GM12878 (cell line): Measurements from ENCODE around the gene THSD4. TPM values are rescaled to one million over a fixed set of nuclear protein-coding genes. Genes with fewer than 3 reads are reported as not detected.

Experiments
- CHD1 ChIP-seq: IDR thresholded peaks from 2 replicates; pipeline ENCODE4 v1.6.1; 2012; ENCODE audit warnings: low read depth, low read length, improper control_type of control experiment
- FOXK2 ChIP-seq: fragments of 450-650 bp; IDR thresholded peaks from 2 replicates; pipeline ENCODE4 v1.6.1; 2017; ENCODE audit warnings: mild to moderate bottlenecking, moderate library complexity
- KDM1A ChIP-seq: fragments of 200-600 bp; sonication (generic); IDR thresholded peaks from 2 replicates; pipeline ENCODE4 v1.6.1; 2016; ENCODE audit warnings: borderline replicate concordance
- MTA3 ChIP-seq: IDR thresholded peaks from 2 replicates; pipeline ENCODE4 v1.6.1; 2012; ENCODE audit warnings: low read length, inconsistent platforms, borderline replicate concordance
- POU2F2 ChIP-seq: IDR thresholded peaks from 3 replicates; pipeline ENCODE4 v1.6.1; 2011; ENCODE audit warnings: low read depth, mild to moderate bottlenecking, low read length, borderline replicate concordance
- SMARCA5 ChIP-seq: fragments of 450-650 bp; IDR thresholded peaks from 2 replicates; pipeline ENCODE4 v1.6.1; 2017; ENCODE audit warnings: mild to moderate bottlenecking
- SMC3 ChIP-seq: IDR thresholded peaks from 2 replicates; pipeline ENCODE4 v1.6.1; 2011; ENCODE audit warnings: low read length, improper control_type of control experiment, borderline replicate concordance
- TAF1 ChIP-seq: IDR thresholded peaks from 2 replicates; pipeline ENCODE4 v1.6.1; 2011; ENCODE audit warnings: mild to moderate bottlenecking, low read depth, low read length, borderline replicate concordance
- polyA plus RNA-seq, 11 experiments: library from polyadenylated mRNA; depleted of rRNA in 4 of 11; unstranded in 6 of 11; stranded (reverse) in 5 of 11; fragments of >200 nt; fragmentation: Nextera tagmentation in 4 of 11; fragmentation: Illumina TruSeq in 1 of 11; extraction: Ambion mirVana in 4 of 11; extraction: Trizol in 1 of 11; gene quantifications; 1 replicate in 1 of 11; 2 replicates in 10 of 11; pipeline versions ENCODE4 v1.2.1 to v1.2.3, GENCODE V29; 2011 to 2016; ENCODE audit warnings: inconsistent platforms in 2 of 11, missing spikeins in 2 of 11, low read depth in 1 of 11
- total RNA-seq, 4 experiments: library from RNA; depleted of rRNA in 3 of 4; stranded (reverse); fragments of >200 nt in 3 of 4; fragmentation: Illumina TruSeq in 1 of 4; extraction: Trizol in 1 of 4; gene quantifications; 2 replicates each; pipeline versions ENCODE4 v1.2.1 to v1.2.3, GENCODE V29; 2013 to 2021
- TF ChIP-seq, protein P1 (sequence below): fragments of 150-350 bp; IDR thresholded peaks from 2 replicates; pipeline ENCODE4 v1.6.1; 2014; ENCODE audit warnings: mild to moderate bottlenecking, low read depth, low read length
- TF ChIP-seq, protein P2 (sequence below): IDR thresholded peaks from 2 replicates; pipeline ENCODE4 v1.6.1; 2011; ENCODE audit warnings: low read depth, low read length, improper control_type of control experiment, borderline replicate concordance
- TF ChIP-seq, protein P3 (sequence below): fragments of 450-650 bp; IDR thresholded peaks from 2 replicates; pipeline ENCODE4 v1.6.1; 2017; ENCODE audit warnings: mild to moderate bottlenecking, moderate library complexity

Gene THSD4
- total and polyA plus RNA-seq, 10 of the 15 experiments (the other 5 are each of a cell fraction or from before 2014, with no cell fraction given) = 0.04 to 0.13 (median 0.05) TPM; not detected in 7

DNA sequence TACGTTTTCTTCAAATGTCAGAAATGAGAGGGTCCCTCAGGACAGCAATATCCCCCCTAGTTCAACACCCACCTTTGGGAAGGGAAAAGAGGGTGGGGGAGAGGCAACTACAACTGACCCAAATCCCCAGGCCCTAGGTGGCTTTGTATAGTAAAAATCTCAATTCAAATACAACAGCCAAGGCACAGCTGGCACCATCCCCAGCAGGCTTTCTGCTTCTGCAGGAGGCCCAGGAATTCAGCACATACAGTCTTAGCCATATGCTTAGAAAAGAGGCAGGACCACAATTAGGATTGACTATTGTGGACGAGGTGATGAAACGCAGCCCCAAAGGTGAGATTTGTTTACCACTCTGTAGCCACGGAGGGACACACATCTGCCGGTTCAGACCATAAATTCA is 710.9 kb downstream of the THSD4 start (continued):
- TF ChIP-seq, protein P1, sequence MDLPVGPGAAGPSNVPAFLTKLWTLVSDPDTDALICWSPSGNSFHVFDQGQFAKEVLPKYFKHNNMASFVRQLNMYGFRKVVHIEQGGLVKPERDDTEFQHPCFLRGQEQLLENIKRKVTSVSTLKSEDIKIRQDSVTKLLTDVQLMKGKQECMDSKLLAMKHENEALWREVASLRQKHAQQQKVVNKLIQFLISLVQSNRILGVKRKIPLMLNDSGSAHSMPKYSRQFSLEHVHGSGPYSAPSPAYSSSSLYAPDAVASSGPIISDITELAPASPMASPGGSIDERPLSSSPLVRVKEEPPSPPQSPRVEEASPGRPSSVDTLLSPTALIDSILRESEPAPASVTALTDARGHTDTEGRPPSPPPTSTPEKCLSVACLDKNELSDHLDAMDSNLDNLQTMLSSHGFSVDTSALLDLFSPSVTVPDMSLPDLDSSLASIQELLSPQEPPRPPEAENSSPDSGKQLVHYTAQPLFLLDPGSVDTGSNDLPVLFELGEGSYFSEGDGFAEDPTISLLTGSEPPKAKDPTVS = no peak
- TF ChIP-seq FOXK2 (no peak), CHD1 (no peak), SMC3 (no peak), TAF1 (no peak), KDM1A (no peak), SMARCA5 (no peak), POU2F2 (no peak), MTA3 (no peak)
- TF ChIP-seq, protein P2, sequence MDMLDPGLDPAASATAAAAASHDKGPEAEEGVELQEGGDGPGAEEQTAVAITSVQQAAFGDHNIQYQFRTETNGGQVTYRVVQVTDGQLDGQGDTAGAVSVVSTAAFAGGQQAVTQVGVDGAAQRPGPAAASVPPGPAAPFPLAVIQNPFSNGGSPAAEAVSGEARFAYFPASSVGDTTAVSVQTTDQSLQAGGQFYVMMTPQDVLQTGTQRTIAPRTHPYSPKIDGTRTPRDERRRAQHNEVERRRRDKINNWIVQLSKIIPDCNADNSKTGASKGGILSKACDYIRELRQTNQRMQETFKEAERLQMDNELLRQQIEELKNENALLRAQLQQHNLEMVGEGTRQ = no peak
- TF ChIP-seq, protein P3, sequence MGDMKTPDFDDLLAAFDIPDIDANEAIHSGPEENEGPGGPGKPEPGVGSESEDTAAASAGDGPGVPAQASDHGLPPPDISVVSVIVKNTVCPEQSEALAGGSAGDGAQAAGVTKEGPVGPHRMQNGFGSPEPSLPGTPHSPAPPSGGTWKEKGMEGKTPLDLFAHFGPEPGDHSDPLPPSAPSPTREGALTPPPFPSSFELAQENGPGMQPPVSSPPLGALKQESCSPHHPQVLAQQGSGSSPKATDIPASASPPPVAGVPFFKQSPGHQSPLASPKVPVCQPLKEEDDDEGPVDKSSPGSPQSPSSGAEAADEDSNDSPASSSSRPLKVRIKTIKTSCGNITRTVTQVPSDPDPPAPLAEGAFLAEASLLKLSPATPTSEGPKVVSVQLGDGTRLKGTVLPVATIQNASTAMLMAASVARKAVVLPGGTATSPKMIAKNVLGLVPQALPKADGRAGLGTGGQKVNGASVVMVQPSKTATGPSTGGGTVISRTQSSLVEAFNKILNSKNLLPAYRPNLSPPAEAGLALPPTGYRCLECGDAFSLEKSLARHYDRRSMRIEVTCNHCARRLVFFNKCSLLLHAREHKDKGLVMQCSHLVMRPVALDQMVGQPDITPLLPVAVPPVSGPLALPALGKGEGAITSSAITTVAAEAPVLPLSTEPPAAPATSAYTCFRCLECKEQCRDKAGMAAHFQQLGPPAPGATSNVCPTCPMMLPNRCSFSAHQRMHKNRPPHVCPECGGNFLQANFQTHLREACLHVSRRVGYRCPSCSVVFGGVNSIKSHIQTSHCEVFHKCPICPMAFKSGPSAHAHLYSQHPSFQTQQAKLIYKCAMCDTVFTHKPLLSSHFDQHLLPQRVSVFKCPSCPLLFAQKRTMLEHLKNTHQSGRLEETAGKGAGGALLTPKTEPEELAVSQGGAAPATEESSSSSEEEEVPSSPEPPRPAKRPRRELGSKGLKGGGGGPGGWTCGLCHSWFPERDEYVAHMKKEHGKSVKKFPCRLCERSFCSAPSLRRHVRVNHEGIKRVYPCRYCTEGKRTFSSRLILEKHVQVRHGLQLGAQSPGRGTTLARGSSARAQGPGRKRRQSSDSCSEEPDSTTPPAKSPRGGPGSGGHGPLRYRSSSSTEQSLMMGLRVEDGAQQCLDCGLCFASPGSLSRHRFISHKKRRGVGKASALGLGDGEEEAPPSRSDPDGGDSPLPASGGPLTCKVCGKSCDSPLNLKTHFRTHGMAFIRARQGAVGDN = no peak
